Right kidney (tissue), 1 donor: ENCODE results near the gene NME7.
A peak's percentile ranks its signal among the peaks of the same experiment; 100 is the strongest.

ENCODE experiments used
- DNase-seq: peaks from one replicate; pipeline ENCODE4 v3.0.0-alpha.2; 2016

Gene NME7

GRCh38 chr1:169160845-169161495, 206.6 kb downstream of the NME7 start:
- no peak for DNase-seq

- no peak for DNase-seq
These were observed 211.0 kb downstream of the NME7 start for GRCh38 chr1:169156580-169156979.

- no peak for DNase-seq
These were observed 211.9 kb downstream of the NME7 start for GRCh38 chr1:169155675-169156074.

- DNase-seq, result no peak
These were observed 216.2 kb downstream of the NME7 start for GRCh38 chr1:169151338-169151837.

- DNase-seq, result no peak
These were observed 216.8 kb downstream of the NME7 start for GRCh38 chr1:169150641-169151337.

GRCh38 chr1:169149555-169150286, 217.9 kb downstream of the NME7 start:
- DNase-seq, result no peak

GRCh38 chr1:169148472-169149252, 218.9 kb downstream of the NME7 start:
- DNase-seq, result peak; percentile 27

GRCh38 chr1:169146576-169147214, 220.9 kb downstream of the NME7 start:
- DNase-seq, result no peak

GRCh38 chr1:169144941-169145626, 222.5 kb downstream of the NME7 start:
- no peak for DNase-seq

GRCh38 chr1:169143984-169144383, 223.6 kb downstream of the NME7 start:
- DNase-seq, result no peak

GRCh38 chr1:169143346-169143745, 224.3 kb downstream of the NME7 start:
- no peak for DNase-seq

- DNase-seq, result no peak
These were observed 225.5 kb downstream of the NME7 start for GRCh38 chr1:169142129-169142528.

GRCh38 chr1:169141356-169141755, 226.2 kb downstream of the NME7 start:
- no peak for DNase-seq

GRCh38 chr1:169138866-169139670, 228.5 kb downstream of the NME7 start:
- no peak for DNase-seq

GRCh38 chr1:169137357-169137756, 230.2 kb downstream of the NME7 start:
- DNase-seq, result no peak

GRCh38 chr1:169133801-169134502, 233.6 kb downstream of the NME7 start:
- DNase-seq, result no peak

GRCh38 chr1:169133228-169133576, 234.4 kb downstream of the NME7 start:
- DNase-seq, result no peak

- DNase-seq, result no peak
These were observed 234.9 kb downstream of the NME7 start for GRCh38 chr1:169132512-169133227.

- no peak for DNase-seq
These were observed 236.9 kb downstream of the NME7 start for GRCh38 chr1:169130683-169131082.
